Suprapubic skin (tissue), 4 donors: Measurements from ENCODE around the gene INTS6L.

Experiments
- POLR2A ChIP-seq, 2 donors: fragments of 450-650 bp; IDR thresholded peaks; one replicate each; pipeline ENCODE4 v1.6.1; 2017; ENCODE audit warnings: antibody characterized with exemption in 2 of 2, mild to moderate bottlenecking in 2 of 2, moderate library complexity in 2 of 2
- POLR2AphosphoS5 ChIP-seq, 3 donors: sonication (generic); formaldehyde crosslinking; IDR thresholded peaks; one replicate each; pipeline ENCODE4 v1.6.1; 2017; ENCODE audit warnings: antibody characterized with exemption in 3 of 3
- TF ChIP-seq, protein P1 (sequence below), 2 donors: fragments of 200-600 bp in 1 of 2; fragments of 450-650 bp in 1 of 2; sonication (generic) in 1 of 2; IDR thresholded peaks; one replicate each; pipeline ENCODE4 v1.5.1; 2016 to 2019; ENCODE audit warnings: antibody characterized with exemption in 2 of 2, mild to moderate bottlenecking in 1 of 2, moderate library complexity in 1 of 2

DNA sequence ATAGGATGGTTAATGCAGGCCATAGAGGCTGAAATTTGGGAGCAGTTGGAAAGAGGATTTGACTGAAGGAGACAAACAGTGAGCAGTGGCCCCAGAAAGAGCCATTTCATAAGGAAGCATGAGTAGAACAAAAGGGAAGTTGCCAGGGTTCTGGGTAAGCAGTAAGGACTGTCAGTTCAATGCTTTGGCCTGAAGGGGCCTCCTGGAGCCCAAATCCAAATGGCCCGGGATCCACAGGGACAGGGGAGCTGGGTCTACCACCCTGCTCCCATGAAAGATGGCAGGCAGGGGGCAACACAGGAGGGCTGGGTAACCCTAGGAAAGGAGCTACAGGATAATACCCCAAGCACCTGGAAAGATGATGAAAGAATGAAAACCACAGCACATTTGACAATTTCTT, 4.1 kb upstream of the INTS6L start:
- TF ChIP-seq POLR2A (IDR thresholded peaks at IDR 0.05) = no peak
- TF ChIP-seq, protein P1, sequence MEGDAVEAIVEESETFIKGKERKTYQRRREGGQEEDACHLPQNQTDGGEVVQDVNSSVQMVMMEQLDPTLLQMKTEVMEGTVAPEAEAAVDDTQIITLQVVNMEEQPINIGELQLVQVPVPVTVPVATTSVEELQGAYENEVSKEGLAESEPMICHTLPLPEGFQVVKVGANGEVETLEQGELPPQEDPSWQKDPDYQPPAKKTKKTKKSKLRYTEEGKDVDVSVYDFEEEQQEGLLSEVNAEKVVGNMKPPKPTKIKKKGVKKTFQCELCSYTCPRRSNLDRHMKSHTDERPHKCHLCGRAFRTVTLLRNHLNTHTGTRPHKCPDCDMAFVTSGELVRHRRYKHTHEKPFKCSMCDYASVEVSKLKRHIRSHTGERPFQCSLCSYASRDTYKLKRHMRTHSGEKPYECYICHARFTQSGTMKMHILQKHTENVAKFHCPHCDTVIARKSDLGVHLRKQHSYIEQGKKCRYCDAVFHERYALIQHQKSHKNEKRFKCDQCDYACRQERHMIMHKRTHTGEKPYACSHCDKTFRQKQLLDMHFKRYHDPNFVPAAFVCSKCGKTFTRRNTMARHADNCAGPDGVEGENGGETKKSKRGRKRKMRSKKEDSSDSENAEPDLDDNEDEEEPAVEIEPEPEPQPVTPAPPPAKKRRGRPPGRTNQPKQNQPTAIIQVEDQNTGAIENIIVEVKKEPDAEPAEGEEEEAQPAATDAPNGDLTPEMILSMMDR (IDR thresholded peaks at IDR 0.05) = no peak
- no peak for TF ChIP-seq POLR2AphosphoS5 (IDR thresholded peaks at IDR 0.05)
